SKM-1 (cell line): Measurements from ENCODE around the gene ANKRD11.

ENCODE experiments used
- DNase-seq: peaks from one replicate; lab custom pipeline; 2025; ENCODE audit not compliant: unreplicated experiment; lab: John Stamatoyannopoulos, UW

Gene ANKRD11

GRCh38 chr16:89354325-89354724 is 136.0 kb downstream of the ANKRD11 start:
- DNase-seq, result no peak

- no peak for DNase-seq
Observed at GRCh38 chr16:89352091-89352681, 138.2 kb downstream of the ANKRD11 start.

- DNase-seq, result no peak
Observed at GRCh38 chr16:89351645-89352044, 138.7 kb downstream of the ANKRD11 start.

GRCh38 chr16:89350701-89351380 is 139.5 kb downstream of the ANKRD11 start:
- DNase-seq, result no peak

- no peak for DNase-seq
Observed at GRCh38 chr16:89349947-89350633, 140.3 kb downstream of the ANKRD11 start.

GRCh38 chr16:89347807-89348206 is 142.6 kb downstream of the ANKRD11 start:
- DNase-seq, result no peak

GRCh38 chr16:89346869-89347268 is 143.5 kb downstream of the ANKRD11 start:
- no peak for DNase-seq

- DNase-seq, result no peak
Observed at GRCh38 chr16:89345642-89346150, 144.7 kb downstream of the ANKRD11 start.

GRCh38 chr16:89344846-89345611 is 145.3 kb downstream of the ANKRD11 start:
- no peak for DNase-seq

- DNase-seq, result no peak
Observed at GRCh38 chr16:89344458-89344834, 145.9 kb downstream of the ANKRD11 start.

GRCh38 chr16:89343501-89344457 is 146.6 kb downstream of the ANKRD11 start:
- no peak for DNase-seq

- DNase-seq, result no peak
Observed at GRCh38 chr16:89341697-89342694, 148.4 kb downstream of the ANKRD11 start.

- DNase-seq, result no peak
Observed at GRCh38 chr16:89341279-89341678, 149.1 kb downstream of the ANKRD11 start.

- no peak for DNase-seq
Observed at GRCh38 chr16:89338863-89339262, 151.5 kb downstream of the ANKRD11 start.

- no peak for DNase-seq
Observed at GRCh38 chr16:89337965-89338364, 152.4 kb downstream of the ANKRD11 start.

- DNase-seq, result no peak
Observed at GRCh38 chr16:89335803-89336485, 154.4 kb downstream of the ANKRD11 start.

- no peak for DNase-seq
Observed at GRCh38 chr16:89334988-89335802, 155.2 kb downstream of the ANKRD11 start.

- no peak for DNase-seq
Observed at GRCh38 chr16:89334461-89334860, 155.9 kb downstream of the ANKRD11 start.
